HT1080 (cell line): ENCODE data around the gene SZT2. TPM values are rescaled to one million over a fixed set of nuclear protein-coding genes. Genes with fewer than 3 reads are reported as not detected.
"Not testable (repeated sequence)": the region's sequence is repeated elsewhere in the genome, so short reads cannot be mapped to it uniquely, and the experiment has no call there.

Experiments used
- DNase-seq: peaks from one replicate; pipeline ENCODE4 v3.0.0-alpha.2; 2015; ENCODE audit warnings: low read depth
- total RNA-seq: library from RNA; depleted of rRNA; stranded (reverse); fragments of >200 nt; shearing (Covaris generic); gene quantifications from 2 replicates; pipeline ENCODE4 v1.2.3, GENCODE V29; 2014

The SZT2 gene
- total RNA-seq, 1 experiment from 2014 or later = 11.7 TPM

DNA sequence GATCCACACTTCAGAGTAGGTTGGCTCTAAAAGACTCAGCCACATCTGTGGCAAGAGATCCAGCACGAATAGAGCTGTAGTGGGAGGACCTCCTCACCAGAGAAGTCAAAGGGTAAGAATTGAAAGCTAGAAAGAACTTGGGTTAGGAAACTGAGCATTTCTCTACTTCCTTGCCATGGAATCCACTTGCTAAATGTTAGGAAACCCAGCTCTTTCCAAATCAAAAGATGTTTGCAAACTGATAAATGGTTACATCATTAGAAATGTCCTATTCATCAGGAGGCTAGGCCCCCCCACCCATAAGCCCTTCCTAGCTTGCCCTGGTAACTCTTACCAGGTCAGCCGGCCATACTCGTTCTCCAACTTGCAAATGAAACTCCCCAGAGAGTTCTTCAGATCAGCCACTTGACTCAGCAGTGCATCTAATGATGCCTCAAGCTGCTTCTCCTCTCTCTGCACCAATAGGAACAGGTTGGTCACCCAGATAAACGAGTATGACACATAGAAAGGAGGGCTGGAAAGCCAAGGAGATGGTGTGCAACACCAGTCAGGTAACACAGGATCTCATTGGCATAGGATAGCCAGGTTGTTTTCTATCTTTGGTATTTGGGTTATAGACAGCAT, 1.6 kb upstream of the SZT2 start:
- no peak for DNase-seq

DNA sequence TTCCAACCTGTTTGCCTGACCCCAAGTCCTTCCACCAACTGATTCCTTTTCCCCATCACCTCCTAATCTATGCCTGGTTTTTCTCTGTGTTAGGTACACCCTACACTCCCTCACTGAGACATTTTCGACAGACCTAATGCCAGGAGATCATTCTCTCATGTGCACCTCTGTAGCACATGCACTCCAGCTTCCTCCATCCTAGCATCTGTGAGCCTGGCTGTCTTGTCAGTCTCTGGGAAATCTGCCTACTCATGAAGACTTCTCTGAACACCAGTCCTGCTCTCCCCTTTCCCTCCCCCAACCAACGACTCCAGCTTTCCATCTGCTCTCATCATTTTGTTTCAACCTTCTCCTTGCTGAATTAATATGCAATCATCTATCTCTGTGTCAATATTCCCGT, 1.1 kb upstream of the SZT2 start:
- DNase-seq = no peak

DNA sequence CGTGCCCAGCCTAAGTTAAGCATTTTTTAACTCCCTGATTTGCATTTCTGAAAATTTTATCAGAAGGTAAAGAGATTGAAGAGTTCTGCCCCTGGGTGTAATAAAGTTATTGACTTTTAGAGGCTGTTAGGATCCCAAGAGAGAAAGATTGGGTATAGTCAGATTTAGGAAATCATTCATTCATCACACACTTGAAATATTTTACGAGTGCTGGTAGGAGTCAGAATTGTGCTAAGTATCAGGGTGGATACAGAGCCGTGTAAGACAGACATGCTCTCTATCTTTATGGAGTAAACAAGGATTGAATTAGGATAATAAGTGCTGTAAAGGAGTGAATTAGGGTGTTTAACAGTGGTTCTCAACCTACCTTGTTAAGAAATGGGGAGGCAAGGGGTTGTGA, 3.0 kb downstream of the SZT2 start:
- DNase-seq = no peak

DNA sequence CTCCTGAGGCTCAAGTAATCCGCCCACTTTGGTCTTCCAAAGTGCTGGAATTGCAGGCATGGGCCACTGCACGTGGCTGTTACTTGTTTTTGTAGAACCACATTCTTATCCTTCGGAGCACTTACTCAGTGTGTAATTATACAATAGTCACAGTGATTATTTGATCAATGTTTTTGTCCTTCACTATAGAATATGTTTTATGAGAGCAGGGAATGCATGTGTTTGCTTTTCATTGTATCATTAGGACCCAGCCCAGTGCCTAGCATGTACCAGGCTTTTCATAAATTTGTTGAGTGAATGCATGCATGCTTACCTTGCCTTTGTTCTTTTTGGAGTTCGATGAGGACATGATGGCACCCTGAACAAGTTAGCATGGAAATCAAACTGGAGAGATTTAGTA, 5.8 kb downstream of the SZT2 start:
- DNase-seq = no peak

DNA sequence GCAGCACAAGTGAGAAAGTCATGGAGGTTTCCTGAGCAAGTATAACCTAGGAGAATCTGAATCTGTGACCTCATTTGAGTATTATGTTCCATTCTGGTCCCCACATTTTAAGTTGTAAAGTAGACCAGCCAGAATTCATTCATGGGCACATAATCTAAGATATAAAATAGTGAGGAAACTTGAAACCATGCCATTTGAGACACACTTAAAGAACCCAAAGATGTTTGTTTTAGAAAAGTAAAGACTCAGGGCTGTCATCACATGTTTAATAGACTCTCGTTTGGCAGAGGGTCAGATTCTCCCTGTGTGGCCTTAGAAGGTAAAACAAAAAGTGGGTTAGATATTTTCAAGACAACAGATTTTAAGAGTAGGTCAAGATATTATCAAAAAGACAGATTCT, 6.4 kb downstream of the SZT2 start:
- no peak for DNase-seq

DNA sequence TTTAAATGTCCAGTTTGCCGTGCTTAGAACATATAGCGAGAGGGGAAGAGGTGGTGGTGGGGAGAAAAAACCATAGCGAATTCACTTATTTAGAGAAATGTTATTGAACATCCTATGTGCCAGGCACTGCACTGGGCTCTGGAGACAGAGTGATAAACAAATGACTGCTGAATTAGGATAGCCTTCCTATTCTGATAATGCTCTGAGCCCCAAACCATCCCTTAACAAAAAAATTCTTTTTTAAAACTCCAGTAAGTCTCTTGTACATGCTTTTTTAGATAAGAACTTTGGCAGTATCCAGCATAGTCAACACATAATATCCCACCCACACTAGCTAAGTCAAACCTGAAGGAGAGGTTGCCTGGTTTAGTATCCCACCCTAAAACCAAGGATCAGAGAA, 8.5 kb downstream of the SZT2 start:
- no peak for DNase-seq

DNA sequence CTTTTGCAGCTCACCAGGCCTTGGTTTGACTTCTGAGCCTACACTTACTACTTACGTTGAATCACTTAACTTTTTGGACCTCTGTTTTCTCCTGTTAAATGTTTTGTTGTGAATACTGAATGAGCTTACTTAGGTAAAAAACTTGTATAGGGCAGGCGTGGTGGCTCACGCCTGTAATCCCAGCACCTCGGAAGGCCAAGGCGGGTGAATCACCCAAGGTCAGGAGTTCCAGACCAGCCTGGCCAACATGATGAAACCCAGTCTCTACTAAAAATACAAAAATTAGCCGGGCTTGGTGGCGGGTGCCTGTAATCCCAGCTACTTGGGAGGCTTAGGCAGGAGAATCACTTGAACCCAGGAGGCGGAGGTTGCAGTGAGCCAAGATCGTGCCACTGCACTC, 10.7 kb downstream of the SZT2 start:
- not testable (repeated sequence) for DNase-seq

DNA sequence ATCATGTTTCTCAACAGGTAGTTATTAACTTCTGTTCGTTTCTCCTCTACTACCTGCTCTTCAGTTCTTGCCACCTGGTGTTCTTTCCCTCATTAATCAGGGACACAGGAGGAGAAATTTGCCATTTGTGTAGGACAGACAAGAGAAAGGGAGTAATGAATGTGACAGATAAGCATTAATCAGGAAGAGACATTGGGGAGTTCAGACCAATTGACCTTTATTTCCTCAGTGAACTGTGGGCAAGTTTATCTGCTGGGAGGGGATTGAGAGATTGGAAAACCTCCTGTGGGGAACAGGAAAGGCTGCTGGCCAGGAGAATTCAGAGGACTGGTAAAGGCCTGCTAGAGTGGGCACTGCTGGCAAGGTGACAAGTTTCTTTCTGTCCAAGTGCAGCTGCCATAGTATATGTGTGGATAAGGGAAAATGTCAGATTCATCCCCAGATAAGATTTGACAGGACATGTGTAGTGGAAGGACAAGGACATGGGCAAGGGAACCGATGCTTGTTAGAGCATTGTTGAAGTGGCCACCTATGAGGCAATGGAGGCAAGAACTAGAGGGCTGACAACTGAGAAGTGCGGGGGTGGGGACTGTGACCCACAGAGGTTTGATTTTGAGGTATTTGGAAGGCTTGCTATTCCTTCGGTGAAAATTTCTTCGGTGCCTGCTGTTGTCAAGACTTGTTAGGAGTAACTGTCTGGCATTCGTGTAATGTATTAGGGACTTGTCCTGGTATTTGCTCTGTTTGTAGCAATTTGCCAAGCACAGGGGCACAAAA, 12.6 kb downstream of the SZT2 start:
- no peak for DNase-seq

DNA sequence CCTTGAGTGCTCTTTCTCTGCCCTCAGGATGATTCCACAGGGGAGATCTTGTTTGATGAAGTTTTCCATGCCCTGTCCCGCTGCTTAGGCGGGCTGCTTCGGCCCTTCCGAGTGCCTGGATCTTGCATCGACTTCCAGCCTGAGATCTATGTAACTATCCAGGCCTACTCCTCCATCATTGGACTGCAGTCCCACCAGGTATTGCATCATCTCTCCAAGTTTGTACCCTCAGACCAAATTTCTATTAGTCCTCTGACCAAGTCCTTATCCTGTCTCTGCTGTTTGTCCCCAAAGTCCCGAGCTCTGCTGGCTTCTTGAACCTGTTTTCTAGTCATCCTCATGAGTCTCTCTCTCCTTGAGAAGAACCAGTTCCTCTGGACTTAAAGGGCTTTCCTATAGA, 14.7 kb downstream of the SZT2 start:
- no peak for DNase-seq

DNA sequence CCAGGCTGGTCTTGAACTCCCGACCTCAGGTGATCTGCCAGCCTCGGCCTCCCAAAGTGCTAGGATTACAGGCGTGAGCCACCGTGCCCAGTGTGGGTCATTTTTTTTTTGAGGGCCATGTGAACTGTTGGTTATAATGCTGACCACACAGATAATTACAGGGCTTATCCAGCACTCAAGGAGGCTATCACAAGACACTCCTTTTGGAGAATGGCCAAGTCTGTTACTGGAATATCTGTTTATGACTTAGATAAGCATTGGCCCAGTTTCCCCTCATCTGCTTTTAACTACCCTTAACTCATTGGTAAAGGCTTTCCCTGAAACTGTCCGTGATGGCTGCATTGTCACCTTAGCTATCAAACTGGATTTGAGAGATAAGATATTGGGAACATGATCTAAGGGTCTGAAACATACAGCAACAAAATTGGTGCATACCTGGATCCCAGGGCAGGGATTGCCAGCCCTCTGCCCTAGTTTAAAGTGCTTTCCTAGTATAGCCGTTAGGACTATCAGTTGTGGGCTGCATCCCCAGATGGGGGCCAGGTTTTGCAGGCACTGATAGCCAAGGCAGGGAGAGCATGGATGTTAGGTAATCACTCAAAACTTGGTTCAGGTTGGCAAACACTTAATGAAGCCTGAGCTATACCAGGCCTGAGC, 15.6 kb downstream of the SZT2 start:
- no peak for DNase-seq

DNA sequence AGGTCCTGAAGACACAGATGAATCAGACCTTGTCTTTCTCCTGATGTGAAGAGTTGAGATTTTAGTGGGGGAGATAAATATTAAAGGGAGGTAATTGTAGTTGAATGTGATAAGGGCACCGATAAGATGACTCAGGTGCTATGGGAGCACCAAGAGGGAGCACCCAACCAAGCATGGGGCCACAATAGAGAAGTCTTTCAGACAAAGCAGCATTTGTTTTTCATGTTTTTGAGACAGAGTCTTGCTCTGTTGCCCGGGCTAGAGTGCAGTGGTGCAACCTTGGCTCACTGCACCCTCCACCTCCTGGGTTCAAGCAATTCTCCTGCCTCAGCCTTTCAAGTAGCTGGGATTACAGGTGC, 16.2 kb downstream of the SZT2 start:
- DNase-seq = no peak

DNA sequence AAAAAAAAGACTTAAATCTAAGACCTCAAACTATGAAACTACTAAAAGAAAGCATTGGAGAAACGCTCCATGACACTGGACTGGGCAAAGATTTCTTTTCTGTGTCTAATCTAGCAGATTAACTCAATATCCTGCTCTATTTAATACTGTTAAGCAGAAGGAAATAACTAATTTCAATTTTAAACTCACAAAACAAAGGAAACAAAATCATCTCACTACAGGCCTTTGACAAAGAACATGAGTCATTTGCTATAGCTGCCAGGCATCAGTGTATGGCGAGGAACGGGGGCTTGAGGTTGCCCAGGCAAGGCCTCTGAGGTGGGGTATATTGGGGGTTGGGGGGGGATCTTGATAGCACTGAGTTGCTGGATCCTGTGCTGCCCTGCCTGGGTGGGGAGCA, 20.9 kb downstream of the SZT2 start:
- no peak for DNase-seq

DNA sequence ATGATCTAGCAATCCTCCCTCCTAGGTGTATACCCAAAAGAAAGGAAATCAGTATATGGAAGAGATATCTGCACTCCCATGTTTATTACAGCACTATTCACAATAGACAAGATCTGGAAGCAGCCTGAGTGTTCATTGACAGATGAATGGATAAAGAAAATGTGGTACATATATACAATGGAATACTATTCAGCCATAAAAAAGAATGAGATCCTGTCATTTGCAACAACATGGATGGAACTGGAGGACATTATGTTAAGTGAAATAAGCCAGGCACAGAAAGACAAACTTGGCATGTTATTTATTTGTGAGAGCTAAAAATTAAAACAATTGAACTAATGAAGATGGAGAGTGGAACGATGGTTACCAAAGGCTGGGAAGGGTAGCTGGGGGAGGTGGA, 23.7 kb downstream of the SZT2 start:
- DNase-seq = not testable (repeated sequence)

DNA sequence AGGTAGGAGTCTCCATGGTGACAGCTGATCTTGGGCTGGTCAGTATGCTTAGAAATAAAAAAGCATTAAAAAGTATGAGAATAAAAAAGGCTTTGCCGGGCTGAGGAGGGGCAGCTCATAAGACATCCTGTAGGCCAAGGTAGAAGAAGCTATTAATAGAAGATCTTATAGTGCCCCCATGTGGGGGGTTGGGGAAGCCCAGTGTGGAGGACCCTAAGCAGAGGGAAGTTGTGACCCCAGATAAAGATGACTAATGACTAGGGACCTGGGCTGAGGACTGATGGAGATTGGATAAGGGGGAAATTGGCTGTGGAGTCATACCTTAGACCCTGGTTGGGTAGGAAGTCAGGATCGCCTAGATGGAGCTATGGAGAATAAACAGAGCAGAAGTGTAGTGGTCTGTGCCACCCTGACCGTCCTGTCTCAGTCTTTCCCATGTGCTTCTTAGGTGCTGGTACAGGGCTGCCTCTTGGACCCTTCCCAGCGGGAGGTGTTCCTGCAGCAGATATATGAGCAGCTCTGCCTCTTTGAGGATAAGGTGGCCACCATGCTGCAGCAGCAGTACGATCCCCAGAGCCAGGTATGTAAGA, 25.0 kb downstream of the SZT2 start:
- peak; percentile 85 for DNase-seq

DNA sequence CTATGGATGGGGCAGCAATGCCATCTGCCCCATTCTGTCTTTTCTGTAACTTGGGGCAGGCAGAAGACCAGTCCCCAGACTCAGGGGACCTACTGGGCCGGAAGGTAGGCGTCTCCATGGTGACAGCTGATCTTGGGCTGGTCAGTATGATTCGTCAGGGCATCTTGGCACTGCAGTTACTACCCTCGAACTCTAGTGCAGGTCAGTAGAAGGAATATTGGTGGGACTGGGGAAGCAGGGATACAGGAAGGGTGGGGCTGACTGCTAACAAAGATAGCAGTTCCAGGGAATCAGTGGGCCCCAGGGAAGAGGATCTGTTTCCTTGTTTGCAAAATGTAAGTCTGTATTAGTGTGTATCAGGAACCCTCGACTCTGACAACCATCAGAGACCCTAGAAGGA, 26.2 kb downstream of the SZT2 start:
- DNase-seq = no peak

DNA sequence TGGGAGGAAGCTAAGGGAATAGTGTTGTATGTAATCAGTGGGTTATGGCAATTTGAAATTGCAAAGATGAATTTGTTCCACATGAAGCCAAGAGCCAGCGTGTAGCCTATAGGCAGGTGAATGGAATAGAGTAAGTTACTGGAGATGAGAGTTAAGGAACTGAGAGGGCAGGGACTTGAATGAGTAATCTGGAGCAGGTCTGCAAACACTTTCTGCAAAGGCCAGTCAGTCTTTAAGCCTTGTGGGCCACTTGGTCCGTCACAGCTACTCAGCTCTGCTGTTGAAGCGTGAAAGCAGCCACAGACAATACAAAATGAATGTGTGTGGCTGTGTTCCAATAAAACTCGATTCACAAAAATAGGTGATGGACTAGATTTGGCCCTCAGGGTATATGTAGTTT, 29.2 kb downstream of the SZT2 start:
- no peak for DNase-seq

DNA sequence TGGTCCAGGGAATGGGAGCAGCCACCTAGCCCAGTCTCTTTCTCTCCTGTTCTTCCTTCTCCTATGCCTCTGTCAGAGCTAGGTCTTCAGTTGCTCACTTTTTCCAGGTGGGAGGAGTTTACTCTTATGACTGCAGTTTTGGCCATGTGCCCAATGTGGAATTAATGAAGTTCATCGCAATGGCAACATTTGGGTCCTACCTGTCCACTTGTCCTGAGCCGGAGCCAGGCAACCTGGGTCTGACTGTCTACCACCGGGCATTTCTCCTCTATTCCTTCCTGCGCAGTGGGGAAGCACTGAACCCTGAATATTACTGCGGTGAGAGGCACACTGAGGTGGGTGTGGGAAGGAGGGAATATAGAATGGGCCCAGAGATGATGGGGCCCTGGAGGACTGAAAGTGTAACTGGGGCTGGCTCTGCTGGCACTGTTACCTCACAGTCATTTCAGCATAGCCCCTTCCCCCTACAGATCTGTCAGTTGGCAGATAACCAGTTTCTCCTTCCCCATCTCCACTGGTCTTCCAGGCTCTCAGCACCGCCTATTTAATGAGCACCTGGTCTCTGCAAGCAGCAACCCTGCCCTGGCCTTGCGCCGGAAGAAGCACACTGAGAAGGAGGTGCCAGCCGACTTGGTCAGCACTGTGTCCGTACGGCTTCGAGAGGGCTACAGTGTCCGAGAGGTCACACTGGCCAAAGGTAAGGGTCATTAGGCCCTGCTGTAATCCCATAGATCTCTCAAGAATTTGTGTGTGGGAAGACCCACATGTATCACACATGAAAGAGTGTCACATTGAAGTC, 30.1 kb downstream of the SZT2 start:
- no peak for DNase-seq

DNA sequence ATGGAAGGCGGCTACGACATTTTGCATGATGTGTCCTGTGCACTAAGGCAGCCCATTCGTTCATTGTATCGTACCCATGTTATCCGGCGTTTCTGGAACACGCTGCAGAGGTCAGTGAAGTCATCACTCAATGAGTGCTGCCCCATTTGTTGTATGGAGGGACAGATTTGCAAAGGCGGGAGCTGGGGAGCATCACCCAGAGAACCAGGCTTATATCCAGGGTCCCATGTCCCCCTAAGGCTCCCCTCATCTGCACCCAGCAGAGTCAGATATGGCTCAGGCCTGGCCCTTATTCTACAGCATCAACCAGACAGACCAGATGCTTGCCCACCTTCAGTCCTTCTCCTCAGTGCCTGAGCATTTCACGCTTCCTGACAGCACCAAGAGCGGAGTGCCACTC, 31.2 kb downstream of the SZT2 start:
- no peak for DNase-seq

DNA sequence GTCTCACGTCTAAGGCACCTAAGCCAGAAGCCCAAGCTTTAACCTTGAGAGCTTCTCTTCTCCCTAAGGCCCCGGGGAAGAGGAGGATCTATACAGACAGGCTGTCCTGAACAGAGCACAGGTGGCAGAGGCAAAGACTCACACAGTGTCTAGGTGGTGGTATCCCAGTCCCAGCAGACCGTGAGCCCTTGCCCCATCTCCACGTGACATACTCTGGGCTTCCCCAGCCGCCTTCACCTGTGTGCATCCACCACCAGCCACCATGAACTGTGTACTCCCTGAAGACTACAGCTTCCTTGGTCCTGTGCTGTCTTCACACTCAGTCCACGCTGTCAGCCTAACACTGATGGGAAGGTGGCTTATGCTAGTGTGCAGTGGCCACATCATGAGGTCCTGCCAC, 31.7 kb downstream of the SZT2 start:
- no peak for DNase-seq

DNA sequence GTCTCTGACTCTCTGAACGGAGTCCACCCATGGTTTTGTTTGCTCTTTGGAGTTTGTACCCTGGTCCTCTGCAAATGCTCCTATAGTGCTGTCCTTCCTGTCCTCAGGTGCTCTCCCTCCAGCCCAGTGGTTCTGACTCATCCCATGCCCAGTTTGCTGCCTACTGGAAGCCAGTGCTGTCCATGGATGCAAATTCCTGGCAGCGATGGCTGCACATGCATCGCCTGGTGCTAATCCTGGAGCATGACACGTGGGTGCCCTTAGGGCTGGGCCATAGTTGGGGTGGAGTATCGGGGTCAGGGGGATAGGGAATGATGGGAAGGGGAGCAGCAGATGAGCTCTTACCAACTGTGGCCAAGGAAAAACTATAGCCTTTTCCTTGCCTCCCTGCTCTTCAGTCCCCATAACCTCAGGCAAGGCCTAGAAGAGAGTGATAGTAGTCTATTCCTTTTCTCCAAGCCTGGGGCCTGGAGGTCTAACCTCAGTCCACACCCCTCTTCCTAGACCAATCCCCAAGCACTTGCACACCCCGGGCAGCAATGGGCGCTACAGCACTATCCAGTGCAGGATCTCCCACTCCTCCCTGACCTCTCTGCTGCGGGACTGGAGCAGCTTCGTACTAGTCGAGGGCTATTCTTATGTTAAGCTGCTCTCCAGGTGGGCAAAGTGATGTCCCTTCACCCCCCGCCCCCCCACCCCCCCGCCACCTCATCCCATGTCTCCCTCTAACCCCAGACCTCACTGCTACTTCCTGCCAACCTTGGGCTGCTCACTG, 32.5 kb downstream of the SZT2 start:
- DNase-seq = no peak
